GM19397 (cell line): ENCODE data around the gene RNF112.

Experiments
- ATAC-seq: cut with Tn5 transposase; IDR thresholded peaks from one replicate; pipeline ENCODE4 v1.9.1; 2021; ENCODE audit warnings: mild to moderate bottlenecking, moderate library complexity; ENCODE audit not compliant: unreplicated experiment

RNF112 gene

GRCh38 chr17:19374136-19374535 is 36.9 kb upstream of the RNF112 start:
- ATAC-seq = no peak

GRCh38 chr17:19375732-19376131 is 35.3 kb upstream of the RNF112 start:
- ATAC-seq = no peak

- ATAC-seq = no peak
These were observed 34.2 kb upstream of the RNF112 start for GRCh38 chr17:19376811-19377210.

GRCh38 chr17:19377602-19378415 is 33.2 kb upstream of the RNF112 start:
- peak; percentile 93 for ATAC-seq

- ATAC-seq = peak; percentile 11
These were observed 32.3 kb upstream of the RNF112 start, which contains the start of gene MAPK7 for GRCh38 chr17:19378416-19379360. MAPK7 (plus strand) TSS chr17:19378498; CDS start chr17:19378901, 403 bp downstream.

GRCh38 chr17:19379361-19380065 is 31.5 kb upstream of the RNF112 start:
- ATAC-seq = no peak

- no peak for ATAC-seq
These were observed 30.3 kb upstream of the RNF112 start for GRCh38 chr17:19380481-19381301.

GRCh38 chr17:19381361-19381740 is 29.7 kb upstream of the RNF112 start:
- no peak for ATAC-seq

- no peak for ATAC-seq
These were observed 29.1 kb upstream of the RNF112 start for GRCh38 chr17:19381741-19382444.

GRCh38 chr17:19382531-19383444 is 28.2 kb upstream of the RNF112 start:
- ATAC-seq = no peak

GRCh38 chr17:19383681-19384470 is 27.2 kb upstream of the RNF112 start:
- no peak for ATAC-seq

- no peak for ATAC-seq
These were observed 26.2 kb upstream of the RNF112 start for GRCh38 chr17:19384723-19385391.

GRCh38 chr17:19385521-19385983 is 25.5 kb upstream of the RNF112 start:
- ATAC-seq = no peak

GRCh38 chr17:19386051-19386929 is 24.7 kb upstream of the RNF112 start:
- ATAC-seq = no peak

- ATAC-seq = no peak
These were observed 23.8 kb upstream of the RNF112 start, which contains the start of gene MFAP4 for GRCh38 chr17:19386974-19387920. MFAP4 (minus strand) TSS chr17:19387190; CDS start chr17:19387155, 35 bp downstream.
